ENCODE data around the gene ELAVL2.
"Not testable (repeated sequence)": the region's sequence is repeated elsewhere in the genome, so short reads cannot be mapped to it uniquely, and the experiment has no call there.

ELAVL2 gene

DNA sequence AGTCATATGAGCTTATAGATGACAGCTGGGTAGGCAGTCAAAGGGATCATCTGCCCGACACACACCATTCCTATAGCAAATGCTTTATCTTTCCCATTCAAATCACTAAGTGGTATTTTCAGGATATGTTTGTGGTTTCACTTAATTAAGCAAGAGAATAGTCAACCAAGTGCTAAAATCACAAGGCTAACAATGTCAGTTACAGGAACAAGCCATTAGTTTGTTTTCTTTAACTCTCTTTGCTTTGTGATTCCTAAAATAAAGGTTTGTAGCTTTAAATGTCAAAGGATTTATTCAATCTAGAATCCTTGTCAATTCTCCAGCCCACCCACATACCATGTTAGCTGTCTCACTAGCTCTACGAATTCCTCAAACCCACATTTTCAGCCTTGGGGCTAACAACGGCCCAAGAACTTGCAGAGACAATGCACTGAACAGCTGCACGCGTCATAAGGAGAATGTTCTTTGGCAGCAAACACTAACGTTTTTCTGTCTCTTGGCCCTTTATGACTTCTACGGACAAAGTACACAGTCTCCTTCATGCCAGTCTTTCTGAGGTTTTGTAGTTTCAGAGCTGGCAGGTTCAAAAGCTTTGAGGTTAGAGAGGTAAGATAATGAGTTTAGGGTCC is 56.6 kb downstream of the ELAVL2 start:
- no peak for DNase-seq

DNA sequence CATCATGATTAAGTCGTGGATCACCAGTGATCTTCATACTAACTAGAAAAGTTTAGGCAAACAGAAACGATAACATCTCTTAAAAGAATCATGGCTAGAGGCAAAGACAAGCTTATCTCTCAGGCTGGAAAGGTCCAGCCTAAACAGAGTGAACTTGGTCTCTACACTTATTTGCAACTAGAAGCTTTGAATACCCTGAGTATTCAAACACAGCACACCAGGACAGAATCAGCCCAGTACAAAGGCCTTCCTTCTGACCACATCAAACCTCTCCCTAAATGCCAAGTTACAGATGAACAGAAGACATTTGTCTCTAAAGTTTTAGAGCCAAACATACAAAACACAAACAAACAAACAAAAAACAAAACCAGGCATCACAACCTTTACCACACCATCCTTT is 57.2 kb downstream of the ELAVL2 start:
- no peak for DNase-seq

DNA sequence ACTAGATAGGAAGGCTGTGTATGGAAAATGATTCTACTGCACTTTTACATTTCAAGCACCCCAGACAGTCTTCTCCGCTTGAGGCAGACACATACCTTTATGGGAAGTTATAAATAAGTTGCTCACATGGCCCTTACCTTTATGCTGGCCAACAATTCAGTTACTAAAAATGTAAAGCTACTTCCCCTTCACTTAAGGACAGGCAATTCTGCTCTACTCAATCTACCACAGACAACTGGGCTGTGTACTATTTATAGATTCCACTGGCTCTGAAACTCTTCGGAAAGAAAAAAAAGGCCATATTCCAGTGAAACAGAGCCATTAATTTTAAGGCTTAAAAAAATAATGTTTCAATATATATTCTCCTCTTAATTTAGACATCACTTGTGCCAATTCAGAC is 59.4 kb downstream of the ELAVL2 start:
- no peak for DNase-seq

DNA sequence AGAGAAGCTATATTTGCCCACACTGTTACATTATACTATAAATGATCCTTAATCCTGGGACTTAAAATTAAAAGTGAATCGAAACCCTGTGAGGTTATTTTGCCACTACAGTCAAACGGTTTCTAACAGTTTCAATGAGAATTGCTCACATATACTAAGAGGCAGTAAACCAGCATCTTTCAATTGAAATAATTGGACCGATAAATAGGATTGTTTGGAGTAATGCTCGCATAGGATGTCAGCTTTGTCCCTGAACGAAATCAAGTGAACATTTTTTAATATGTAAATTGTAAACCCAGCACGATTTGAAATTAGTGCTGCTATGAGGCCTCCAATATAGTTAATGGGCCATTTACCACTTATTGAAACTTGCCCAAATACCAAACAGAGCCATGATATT is 60.5 kb downstream of the ELAVL2 start:
- DNase-seq = no peak

DNA sequence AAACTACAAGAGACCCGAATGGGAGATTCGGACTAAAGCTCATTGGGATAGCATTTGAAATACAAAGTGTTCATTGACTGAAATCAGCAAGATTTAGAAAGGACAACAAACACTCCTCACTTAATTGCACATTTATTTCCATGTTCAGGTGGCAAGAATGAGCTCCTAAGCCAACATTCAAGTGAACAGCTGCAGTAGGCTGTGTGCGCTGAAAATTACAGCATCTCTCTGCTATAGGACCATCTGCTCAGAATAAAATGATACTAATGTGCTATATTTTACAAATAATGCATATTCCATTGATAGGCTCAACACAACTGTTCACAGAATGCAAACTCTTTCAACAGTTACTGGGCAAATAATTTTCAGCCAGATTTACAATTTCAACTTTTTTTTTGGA is 61.8 kb downstream of the ELAVL2 start:
- no peak for DNase-seq

DNA sequence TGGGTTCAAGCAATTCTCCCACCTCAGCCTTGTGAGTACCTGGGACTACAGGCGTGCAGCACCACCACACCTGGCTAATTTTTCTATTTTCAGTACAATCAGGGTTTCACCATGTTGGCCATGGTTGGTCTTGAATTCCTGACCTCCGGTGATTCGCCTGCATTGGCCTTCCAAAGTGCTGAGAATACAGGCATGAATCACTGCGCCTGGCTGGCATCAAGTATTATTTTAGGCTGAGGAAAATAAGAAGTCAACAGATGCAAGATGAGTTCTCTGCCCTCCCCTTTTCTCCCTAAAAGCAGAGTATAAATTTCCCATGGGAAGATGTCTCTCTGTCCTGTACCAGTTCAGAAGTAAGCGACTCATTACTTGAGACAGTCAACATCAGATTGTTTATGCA is 71.5 kb downstream of the ELAVL2 start:
- DNase-seq = no peak

DNA sequence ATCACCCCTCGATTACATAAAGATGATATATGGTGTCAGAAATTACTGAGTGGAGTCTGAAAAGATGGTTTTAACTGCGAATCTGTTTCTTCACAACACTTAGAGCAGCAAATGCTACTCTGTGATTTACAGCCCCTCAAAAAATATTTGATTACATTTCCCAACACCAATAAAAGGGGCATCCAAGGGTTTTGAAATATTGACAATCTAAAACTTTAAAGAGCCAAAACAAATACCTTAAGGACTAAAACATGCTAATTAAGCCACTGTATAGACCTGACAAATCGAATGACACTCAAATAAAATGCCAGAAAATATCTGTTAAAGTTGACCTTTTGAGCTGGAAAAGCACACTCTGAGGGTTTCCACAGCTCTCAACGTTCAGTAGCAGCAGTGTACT is 73.2 kb downstream of the ELAVL2 start:
- no peak for DNase-seq

DNA sequence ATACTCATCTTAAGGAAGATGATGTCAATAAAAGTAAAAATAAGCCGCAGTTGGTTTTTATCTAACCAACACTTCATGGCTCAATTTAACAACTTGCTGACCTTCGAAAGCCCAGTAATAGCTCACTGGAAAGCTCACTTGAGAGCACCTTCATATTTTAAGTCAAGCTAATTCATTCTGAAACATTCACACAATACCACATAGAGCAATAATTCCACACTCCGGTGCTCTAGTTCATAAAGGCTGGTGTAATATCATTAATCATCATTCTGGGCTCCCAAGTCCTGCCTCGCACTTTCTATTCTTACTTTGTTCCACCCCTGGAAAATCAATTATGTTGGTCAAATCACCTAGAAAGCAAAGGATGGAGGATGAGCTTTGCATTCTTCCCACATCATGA is 74.4 kb downstream of the ELAVL2 start:
- no peak for DNase-seq

DNA sequence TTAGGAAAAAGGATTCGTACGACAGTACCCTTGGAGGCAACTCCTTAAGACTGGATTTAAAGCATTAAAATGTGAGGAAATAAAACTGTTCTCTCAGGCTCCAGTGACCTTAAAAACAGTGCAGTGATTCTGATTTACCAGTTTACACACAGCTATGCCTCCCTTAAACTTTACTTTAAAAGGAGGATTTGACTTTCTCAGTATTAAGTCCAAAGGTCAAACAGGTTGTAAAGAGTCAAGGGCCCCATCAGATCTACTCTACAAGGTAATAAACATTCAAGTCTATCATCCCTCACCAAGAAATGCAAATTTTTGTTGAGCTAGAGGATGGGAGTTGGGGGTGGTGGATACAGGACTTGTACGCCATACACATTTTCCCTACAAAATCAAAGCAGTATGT is 75.2 kb downstream of the ELAVL2 start:
- no peak for DNase-seq

DNA sequence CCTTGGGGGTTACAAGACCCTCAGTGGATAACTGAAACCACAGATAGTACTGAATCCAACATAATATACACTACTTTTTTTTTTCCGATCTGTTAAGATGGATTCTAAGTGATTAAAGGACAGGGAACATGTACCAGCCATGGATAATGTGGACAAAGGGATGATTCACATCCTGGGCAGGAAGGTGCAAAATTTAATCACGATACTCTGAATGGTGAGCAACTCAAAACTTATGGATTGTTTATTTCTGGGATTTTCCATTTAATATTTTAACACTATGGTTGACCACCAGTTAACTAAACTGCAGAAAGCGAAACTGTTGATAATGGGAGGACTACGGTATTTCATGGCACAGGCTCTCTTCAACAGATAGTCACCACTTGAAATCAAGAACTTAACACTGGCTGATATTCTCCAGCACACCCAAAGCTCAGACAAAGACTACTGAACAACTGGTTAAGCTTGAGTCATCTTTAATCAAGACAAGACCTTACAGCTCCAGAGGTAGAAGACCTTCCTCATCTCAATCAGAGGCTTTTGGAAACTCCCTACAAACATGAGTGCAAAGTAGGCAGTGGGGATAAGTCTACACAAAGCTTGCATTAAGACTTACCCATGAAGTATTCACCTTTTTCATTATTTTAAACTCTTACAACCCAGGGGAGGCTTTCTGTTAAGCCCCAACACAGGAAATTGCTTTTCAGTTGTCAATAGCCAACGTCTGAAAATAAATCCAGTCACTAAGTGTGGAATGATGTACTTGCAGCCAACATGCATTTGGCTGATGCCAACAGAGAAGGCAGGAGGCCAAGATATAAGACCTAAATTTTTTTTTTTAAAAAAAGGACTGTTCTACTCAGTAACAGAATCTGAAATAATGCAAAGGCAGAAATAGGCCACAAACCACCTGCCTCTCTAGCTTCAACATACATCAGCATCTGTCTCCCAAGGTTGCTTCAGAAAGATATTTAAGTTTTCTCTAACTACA is 78.7 kb downstream of the ELAVL2 start:
- DNase-seq = peak; percentile 5

DNA sequence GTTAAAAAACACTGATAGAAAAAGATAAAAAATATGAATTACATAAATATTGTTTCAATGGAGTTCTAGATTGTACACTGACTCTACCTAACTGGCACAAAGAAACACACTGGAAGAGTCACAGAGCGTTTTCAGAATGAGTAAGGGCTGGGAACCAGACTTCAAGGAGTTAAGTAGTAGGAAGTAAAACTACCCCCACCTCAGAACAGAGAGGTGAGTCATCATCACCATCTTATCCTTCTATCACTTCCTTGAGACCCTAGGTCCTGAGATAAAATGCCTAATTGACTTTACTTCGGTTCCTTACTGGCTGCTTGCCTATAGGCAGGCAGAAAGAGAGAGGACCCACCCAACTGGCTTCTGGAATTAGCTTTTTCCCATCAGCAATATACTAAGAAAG is 79.7 kb downstream of the ELAVL2 start:
- DNase-seq = no peak

DNA sequence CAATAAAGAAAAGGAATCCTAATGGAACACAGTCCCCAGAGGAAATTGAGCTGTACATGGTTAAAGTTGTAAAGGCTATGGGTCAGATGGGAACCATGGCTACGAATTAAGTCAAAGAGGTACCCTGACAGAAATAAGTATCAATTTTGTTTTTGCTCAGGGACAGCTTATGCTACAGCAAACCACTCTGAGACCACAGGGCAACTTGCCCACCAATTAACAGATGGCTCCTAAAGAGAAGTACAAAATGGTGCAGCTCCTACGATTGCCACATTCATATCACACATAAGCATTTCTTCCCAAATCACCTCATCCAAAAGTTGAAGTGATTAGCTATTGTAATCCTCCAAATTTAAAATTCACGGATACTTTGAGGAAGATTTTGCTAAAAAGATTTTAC is 83.0 kb downstream of the ELAVL2 start:
- peak; percentile 12 for DNase-seq

DNA sequence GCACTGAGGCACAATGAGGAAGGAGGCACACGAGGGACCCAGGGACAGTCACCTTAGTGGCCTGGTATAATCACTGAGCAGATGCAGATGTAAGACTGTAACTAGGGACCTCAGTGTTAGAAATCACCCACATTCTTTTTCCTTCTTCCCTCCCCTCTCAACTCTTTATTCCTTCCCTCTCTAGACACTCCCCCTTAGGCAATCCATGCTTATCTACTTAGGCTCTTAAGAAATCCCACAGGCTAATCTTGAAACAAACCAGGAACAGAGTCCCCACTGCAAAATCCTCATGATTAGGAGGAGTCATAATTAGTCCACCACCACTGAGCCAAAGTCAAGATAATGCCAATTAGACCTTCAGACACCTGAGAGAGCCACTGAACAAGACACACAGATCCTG is 84.7 kb downstream of the ELAVL2 start:
- no peak for DNase-seq

DNA sequence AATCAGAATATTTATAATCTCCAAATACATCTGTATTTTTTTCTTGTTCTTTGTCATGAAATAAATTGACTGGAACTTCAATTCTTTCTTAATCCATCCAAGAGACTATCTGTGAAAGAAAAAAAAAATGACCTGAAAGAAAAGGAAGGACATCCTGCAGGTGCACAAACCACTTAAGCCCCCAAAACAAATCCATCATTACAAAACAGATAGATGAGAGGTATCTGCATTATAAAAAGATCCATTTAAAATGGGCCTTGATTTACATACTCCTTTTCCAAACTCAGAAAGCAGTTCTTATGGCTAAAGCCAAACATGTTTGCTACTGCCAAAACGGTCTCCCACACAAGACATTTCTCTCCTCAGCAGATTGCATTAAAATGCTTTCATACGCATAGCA is 85.5 kb downstream of the ELAVL2 start:
- DNase-seq = no peak

DNA sequence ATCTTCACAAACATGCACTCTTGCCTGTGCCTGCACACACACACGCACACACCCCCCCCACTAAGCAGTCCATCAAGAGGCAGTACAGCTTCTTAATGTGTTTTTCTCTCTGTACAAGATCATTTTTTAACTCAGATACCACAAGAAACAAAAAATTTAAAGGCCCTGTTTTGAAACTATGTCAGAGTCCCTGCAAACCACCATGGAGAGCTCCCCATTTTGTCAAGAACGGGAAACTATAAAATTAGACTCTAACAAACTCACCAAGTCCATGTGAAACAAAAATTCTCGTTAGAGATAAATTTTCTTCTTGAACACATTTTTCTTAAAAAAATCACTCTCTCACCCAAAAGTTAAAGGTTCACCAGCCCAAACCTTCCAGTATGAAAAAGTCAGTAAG is 86.3 kb downstream of the ELAVL2 start:
- DNase-seq = no peak

DNA sequence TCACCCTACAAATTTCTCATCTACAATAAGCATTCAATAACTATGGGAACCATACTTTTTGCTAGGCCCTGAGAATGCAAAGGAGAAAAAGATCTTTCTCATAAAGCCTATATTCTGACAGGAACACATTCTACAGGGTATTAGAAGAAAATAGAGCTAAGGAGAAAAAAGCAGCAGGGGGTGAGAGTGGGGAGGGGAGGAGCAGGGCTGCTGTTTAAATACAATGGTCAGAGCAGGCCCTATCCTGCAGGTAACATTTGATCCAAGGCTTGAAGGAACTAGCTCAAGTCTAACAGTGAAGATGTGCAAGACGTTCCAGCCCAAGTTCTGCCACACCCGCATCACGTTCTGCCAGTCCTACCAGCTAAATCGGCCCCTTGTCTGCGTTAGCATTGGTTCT is 89.7 kb downstream of the ELAVL2 start:
- DNase-seq = no peak

DNA sequence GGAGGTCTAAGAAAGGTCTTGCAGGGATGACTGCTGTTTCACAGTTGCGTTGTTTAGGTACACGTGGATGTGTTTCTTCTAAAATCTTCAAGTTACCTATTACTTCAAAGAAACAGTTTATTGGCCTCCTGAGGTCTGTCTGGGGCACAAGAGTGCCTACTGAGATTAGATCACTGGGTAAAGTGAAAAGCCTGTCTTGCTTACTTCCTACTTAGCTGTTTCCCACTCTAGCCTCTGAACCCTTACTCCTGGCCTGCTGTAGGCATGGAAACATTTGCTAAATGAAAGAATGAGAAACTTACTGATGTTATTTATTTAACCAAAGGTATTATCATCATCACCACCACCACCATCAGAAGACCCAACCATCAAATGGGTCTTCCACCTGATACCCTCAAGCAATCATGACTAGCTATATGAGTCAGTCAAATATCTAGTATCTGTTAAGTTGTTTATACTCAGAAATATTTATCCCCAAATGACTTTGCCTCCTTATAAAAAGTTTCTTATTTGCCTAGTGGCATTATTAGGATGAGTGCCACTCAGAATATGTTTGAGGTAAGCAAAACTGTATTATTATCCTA is 92.5 kb downstream of the ELAVL2 start:
- no peak for DNase-seq

DNA sequence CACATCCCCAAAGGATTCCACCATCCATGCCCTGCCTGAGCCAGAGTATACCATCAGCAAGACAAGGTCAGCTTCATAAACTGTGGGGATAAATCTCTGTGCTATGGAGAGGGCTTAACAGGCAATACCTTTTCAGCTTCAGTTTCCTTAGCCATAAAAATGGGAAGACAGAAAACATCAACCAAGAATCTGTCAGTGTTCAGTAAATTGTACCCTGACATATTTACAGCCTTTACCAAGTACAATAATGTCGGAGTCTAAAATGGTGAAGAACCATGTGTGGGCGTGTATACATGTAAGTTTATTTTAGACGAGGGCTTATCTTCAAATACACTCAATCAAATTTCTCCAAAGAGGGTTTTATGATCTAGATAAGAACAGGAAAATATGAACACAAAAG is 94.7 kb downstream of the ELAVL2 start:
- no peak for DNase-seq

DNA sequence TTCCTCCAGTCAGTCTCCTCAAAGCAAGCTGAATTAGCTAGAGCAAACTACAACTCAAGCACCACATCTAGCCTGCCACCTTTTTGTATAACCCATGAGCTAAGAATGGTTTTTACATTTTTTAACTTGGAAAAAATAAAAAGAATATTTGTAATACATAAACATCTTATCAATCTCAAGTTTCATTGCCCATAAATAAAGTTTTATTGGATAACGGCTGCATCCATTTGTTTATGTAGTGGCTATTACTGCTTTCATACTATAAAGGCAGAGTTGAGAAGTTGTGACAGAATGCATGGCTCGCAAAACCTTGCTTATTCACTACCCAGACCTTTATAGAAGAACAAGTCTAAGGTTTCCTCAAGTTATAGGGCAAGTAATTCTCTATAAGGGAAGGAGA is 95.7 kb downstream of the ELAVL2 start:
- DNase-seq = no peak

DNA sequence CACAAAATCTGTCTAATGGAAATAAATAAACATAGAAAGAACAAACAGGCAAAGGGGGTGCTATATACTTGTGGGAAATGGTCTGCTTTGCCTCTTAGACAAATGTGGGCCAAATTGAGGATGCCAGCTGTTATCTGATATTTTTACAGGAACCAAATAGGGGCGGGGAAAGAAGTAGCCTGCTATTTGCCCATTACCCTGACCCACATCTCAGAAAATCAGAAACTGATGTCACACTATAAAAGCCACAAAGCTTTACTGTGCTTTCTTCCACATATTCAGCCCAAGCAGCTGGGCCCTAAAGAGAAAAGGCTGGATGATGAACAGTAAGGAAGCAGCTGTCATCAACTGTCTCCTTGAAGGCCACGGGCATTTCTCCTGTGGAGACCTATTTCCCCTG is 97.3 kb downstream of the ELAVL2 start:
- DNase-seq = no peak

DNA sequence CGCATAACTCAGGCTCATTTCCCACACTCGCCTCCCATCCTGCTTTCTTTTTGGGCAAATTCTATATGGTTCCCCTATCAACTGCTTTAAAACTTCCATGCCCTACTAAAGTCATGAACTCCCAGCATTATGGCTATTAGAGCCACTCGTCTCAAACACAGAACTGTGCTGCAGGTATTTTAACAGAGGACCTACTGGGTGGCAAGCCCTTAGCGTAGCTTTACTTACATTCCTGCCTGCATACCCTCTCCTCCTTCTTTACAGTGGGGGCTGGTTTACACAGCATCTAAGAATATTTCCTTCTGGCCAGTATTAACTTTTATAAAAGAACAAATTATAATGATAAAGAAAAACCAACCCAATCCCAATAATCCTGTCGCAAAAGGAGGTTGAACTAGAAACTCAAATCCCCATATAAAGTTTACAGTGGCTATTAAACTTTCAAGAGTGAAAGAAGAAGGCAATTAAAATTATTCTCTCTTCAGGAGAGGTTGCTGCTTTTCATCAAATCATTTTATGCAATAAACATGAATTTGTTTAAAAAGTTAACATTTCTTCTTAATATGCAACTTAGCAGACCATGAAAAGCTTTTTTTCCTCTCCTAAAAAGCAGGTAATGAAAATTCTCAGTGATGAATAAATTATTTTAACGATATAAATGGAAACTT is 100.6 kb downstream of the ELAVL2 start:
- DNase-seq = no peak

DNA sequence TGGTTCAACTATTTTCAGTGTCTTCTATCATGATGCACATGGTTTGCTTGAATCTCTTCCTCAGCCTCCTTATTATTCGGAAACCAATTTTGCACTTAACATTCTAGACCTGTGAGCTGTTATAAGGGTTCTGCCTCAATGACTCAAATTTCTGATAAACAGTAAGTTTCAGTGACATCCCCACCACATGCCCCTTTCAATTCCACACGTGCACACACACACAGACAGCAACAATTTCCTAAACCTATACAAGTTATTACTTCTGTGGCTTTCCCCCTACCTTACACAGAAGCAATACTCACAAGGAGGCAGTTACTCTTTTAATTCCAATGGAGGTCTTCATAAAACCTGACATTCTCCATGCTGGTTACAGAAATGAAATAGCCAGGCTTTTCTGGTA is 102.4 kb downstream of the ELAVL2 start:
- no peak for DNase-seq

DNA sequence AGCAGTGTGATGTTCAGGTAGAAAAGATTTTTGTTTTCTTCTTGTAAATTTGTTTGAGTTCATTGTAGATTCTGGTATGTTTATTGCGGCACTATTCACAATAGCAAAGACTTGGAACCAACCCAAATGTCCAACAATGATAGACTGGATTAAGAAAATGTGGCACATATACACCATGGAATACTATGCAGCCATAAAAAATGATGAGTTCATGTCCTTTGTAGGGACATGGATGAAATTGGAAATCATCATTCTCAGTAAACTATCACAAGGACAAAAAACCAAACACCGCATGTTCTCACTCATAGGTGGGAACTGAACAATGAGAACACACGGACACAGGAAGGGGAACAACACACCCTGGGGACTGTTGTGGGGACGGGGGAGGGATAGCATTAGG is 103.0 kb downstream of the ELAVL2 start:
- not testable (repeated sequence) for DNase-seq

DNA sequence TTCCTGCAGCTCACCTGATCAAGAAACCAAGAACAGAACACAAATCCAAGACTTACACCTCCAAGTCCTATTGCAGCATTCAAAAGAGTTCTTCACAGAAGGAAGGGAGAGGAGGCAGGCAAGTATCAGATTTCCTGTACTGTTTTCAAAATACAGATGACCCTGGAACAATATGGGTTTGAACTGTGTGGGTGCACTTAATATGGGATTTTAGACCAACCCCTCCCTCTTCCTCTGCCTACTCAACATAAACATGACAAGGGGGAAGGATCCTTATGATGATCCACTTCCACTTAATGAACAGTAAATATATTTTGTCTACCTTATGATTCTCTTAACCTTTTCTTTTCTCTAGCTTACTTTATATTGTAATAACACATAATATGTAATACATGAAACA is 104.6 kb downstream of the ELAVL2 start:
- no peak for DNase-seq
